ENCODE measurements around the gene C10orf67.

Gene C10orf67

GRCh38 chr10:23158370-23158769, 186.2 kb downstream of the C10orf67 start:
- peak; percentile 52 for DNase-seq

- peak; percentile 46 for DNase-seq
Measured at GRCh38 chr10:23157691-23158369, 186.8 kb downstream of the C10orf67 start.

- no peak for DNase-seq
Measured at GRCh38 chr10:23157239-23157681, 187.3 kb downstream of the C10orf67 start.

- no peak for DNase-seq
Measured at GRCh38 chr10:23156447-23157150, 188.0 kb downstream of the C10orf67 start.

GRCh38 chr10:23155169-23155568, 189.4 kb downstream of the C10orf67 start:
- peak; percentile 2 for DNase-seq
